ENCODE data around the gene PYCARD. TPM values are rescaled to one million over a fixed set of nuclear protein-coding genes. Genes with fewer than 3 reads are reported as not detected.
A peak's percentile ranks its signal among the peaks of the same experiment; 100 is the strongest.

Gene PYCARD
- total and polyA plus RNA-seq, 9 of the 15 experiments (the other 6 are each of a cell fraction or from before 2014, with no cell fraction given) = 1.3 to 28.4 (median 6.0) TPM

GRCh38 chr16:31202414-31203375 lies at the start of gene PYCARD (continued):
- TF ChIP-seq TFAP4 (CRISPR knock-in tag; IDR thresholded peaks at IDR 0.05; ENCODE audit: borderline replicate concordance) (0 out of 2 replicates have a peak, but pooled peaks have one; percentile 7), CHD7 (IDR thresholded peaks at IDR 0.05; ENCODE audit: low read depth, low read length) (no peak), ZNF639 (CRISPR knock-in tag; conservative IDR thresholded peaks at IDR 0.05 in 1 of 2, IDR thresholded peaks at IDR 0.05 in 1 of 2) (no peak), HOMEZ (CRISPR knock-in tag; IDR thresholded peaks at IDR 0.05) (no peak), ESRRA (IDR thresholded peaks at IDR 0.05; ENCODE audit: borderline replicate concordance, low read depth) (no peak), ZNF449 (CRISPR knock-in tag; IDR thresholded peaks at IDR 0.05) (no peak)

All from K562 (cell line).